Umbilical cord (tissue), 2 donors: ENCODE measurements around the gene HMGB3. TPM values are rescaled to one million over a fixed set of nuclear protein-coding genes. Genes with fewer than 3 reads are reported as not detected.
"Not testable (repeated sequence)": the region's sequence is repeated elsewhere in the genome, so short reads cannot be mapped to it uniquely, and the experiment has no call there.

ENCODE experiments used
- DNase-seq: peaks from one replicate; pipeline ENCODE4 v3.0.0-alpha.2; 2015; ENCODE audit warnings: low spot score
- total RNA-seq: library from RNA; depleted of rRNA; stranded (reverse); fragments of >200 nt; gene quantifications from one replicate; pipeline ENCODE4 v1.2.3, GENCODE V29; 2014; ENCODE audit warnings: low replicate concordance; ENCODE audit not compliant: insufficient read depth

The HMGB3 gene
- total RNA-seq = 11.3 TPM

GRCh38 chrX:150982788-150983520, at the start of gene HMGB3:
HMGB3 (plus strand) TSS chrX:150983335; CDS start chrX:150985600, 2,265 bp downstream.
- DNase-seq = peak; percentile 90

- DNase-seq = no peak
These were observed 49.2 kb upstream of the HMGB3 start for GRCh38 chrX:150933945-150934350.

- no peak for DNase-seq
These were observed 48.7 kb upstream of the HMGB3 start for GRCh38 chrX:150934453-150934852.

GRCh38 chrX:150935467-150935866, 47.7 kb upstream of the HMGB3 start:
- DNase-seq = no peak

GRCh38 chrX:150936556-150936955, 46.6 kb upstream of the HMGB3 start:
- no peak for DNase-seq

GRCh38 chrX:150940844-150941495, 42.2 kb upstream of the HMGB3 start:
- DNase-seq = no peak

- DNase-seq = no peak
These were observed 41.6 kb upstream of the HMGB3 start for GRCh38 chrX:150941580-150941979.

- DNase-seq = no peak
These were observed 40.1 kb upstream of the HMGB3 start for GRCh38 chrX:150942942-150943594.

GRCh38 chrX:150944233-150944632, 38.9 kb upstream of the HMGB3 start:
- no peak for DNase-seq

GRCh38 chrX:150954951-150955350, 28.2 kb upstream of the HMGB3 start:
- no peak for DNase-seq

- no peak for DNase-seq
These were observed 27.5 kb upstream of the HMGB3 start for GRCh38 chrX:150955590-150955989.

- no peak for DNase-seq
These were observed 25.0 kb upstream of the HMGB3 start for GRCh38 chrX:150958177-150958576.

- DNase-seq = no peak
These were observed 23.6 kb upstream of the HMGB3 start for GRCh38 chrX:150959557-150959956.

GRCh38 chrX:150961631-150962030, 21.5 kb upstream of the HMGB3 start:
- no peak for DNase-seq

GRCh38 chrX:150964416-150964815, 18.7 kb upstream of the HMGB3 start:
- DNase-seq = not testable (repeated sequence)

- DNase-seq = no peak
These were observed 16.9 kb upstream of the HMGB3 start for GRCh38 chrX:150966235-150966634.

GRCh38 chrX:150966742-150967141, 16.4 kb upstream of the HMGB3 start:
- DNase-seq = no peak

GRCh38 chrX:150967786-150968185, 15.3 kb upstream of the HMGB3 start:
- no peak for DNase-seq

- DNase-seq = no peak
These were observed 14.0 kb upstream of the HMGB3 start for GRCh38 chrX:150968862-150969720.

GRCh38 chrX:150972450-150972849, 10.7 kb upstream of the HMGB3 start:
- no peak for DNase-seq

GRCh38 chrX:150975655-150976390, 7.3 kb upstream of the HMGB3 start:
- DNase-seq = no peak
